ENCODE results near the gene HAUS8. TPM values are rescaled to one million over a fixed set of nuclear protein-coding genes. Genes with fewer than 3 reads are reported as not detected.
A peak's percentile ranks its signal among the peaks of the same experiment; 100 is the strongest.

HAUS8 gene
- total RNA-seq, 4 donors from 2014 or later = 0.97 to 4.5 (median 3.3) TPM

GRCh38 chr19:17052439-17052838 lies 22.8 kb downstream of the HAUS8 start:
- peaks cover 0 to 28% of the 10 kb centered on the region in 2 donors for H3K36me3 ChIP-seq
- ATAC-seq = peak in 1 of 2 donors; percentile 51

GRCh38 chr19:17049711-17050280 lies 25.5 kb downstream of the HAUS8 start:
- Histone ChIP-seq H3K27me3 (no peaks in the 10 kb centered on the region), H3K27ac (no peak overlapping the region), H3K4me3 (no peak overlapping the region), H3K9me3 (no peaks in the 10 kb centered on the region), H3K4me1 (no peaks in the 10 kb centered on the region), H3K36me3 (peaks cover 0 to 23% of the 10 kb centered on the region in 2 donors)
- no peak for ATAC-seq
- TF ChIP-seq POLR2A (IDR thresholded peaks at IDR 0.05) = no peak
- TF ChIP-seq, protein P1, sequence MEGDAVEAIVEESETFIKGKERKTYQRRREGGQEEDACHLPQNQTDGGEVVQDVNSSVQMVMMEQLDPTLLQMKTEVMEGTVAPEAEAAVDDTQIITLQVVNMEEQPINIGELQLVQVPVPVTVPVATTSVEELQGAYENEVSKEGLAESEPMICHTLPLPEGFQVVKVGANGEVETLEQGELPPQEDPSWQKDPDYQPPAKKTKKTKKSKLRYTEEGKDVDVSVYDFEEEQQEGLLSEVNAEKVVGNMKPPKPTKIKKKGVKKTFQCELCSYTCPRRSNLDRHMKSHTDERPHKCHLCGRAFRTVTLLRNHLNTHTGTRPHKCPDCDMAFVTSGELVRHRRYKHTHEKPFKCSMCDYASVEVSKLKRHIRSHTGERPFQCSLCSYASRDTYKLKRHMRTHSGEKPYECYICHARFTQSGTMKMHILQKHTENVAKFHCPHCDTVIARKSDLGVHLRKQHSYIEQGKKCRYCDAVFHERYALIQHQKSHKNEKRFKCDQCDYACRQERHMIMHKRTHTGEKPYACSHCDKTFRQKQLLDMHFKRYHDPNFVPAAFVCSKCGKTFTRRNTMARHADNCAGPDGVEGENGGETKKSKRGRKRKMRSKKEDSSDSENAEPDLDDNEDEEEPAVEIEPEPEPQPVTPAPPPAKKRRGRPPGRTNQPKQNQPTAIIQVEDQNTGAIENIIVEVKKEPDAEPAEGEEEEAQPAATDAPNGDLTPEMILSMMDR (IDR thresholded peaks at IDR 0.05 in 4 of 5, conservative IDR thresholded peaks at IDR 0.05 in 1 of 5) = no peak
- intact Hi-C loops (cut with DNase I; ENCODE audit: low total_unique reads) = no loop called here
- DNase-seq = no peak
- in situ Hi-C loops (cut with MboI; ENCODE audit: low sequenced_read_pairs in 4 of 4) = loop anchor here in 3 of 4 donors (10.0 to 25.0 kb wide), 2 partner anchors 275 to 287 kb away; no protein-coding TSS in a partner anchor

More at GRCh38 chr19:17052439-17052838, 22.8 kb downstream of the HAUS8 start:
- H3K4me3 ChIP-seq = no peak overlapping the region
- TF ChIP-seq, protein P1 (IDR thresholded peaks at IDR 0.05 in 4 of 5, conservative IDR thresholded peaks at IDR 0.05 in 1 of 5) = peak in 4 of 5 experiments; percentile 16 to 55 (median 42)
- no peak for TF ChIP-seq POLR2A (IDR thresholded peaks at IDR 0.05)
- no peaks in the 10 kb centered on the region for H3K9me3 ChIP-seq
- in situ Hi-C loops (cut with MboI; ENCODE audit: low sequenced_read_pairs in 4 of 4) = loop anchor here in 1 of 4 donors (10.0 kb wide), 1 partner anchor 278 kb away; no protein-coding TSS in a partner anchor
- no peak for DNase-seq
- no peaks in the 10 kb centered on the region for H3K4me1 ChIP-seq
- H3K27me3 ChIP-seq = no peaks in the 10 kb centered on the region
- H3K27ac ChIP-seq = no peak overlapping the region
- intact Hi-C loops (cut with DNase I; ENCODE audit: low total_unique reads) = loop anchor here (2.0 kb wide), 1 partner anchor 282 kb away; no protein-coding TSS in a partner anchor

- ATAC-seq (no peak), DNase-seq (no peak)
- no peak overlapping the region for H3K4me3 ChIP-seq
- peaks cover 0 to 23% of the 10 kb centered on the region in 2 donors for H3K36me3 ChIP-seq
- H3K27me3 ChIP-seq = no peaks in the 10 kb centered on the region
- H3K9me3 ChIP-seq = no peaks in the 10 kb centered on the region
- TF ChIP-seq, protein P1 (IDR thresholded peaks at IDR 0.05 in 4 of 5, conservative IDR thresholded peaks at IDR 0.05 in 1 of 5) = no peak
- no peak for TF ChIP-seq POLR2A (IDR thresholded peaks at IDR 0.05)
- no peaks in the 10 kb centered on the region for H3K4me1 ChIP-seq
- H3K27ac ChIP-seq = no peak overlapping the region
- intact Hi-C loops (cut with DNase I; ENCODE audit: low total_unique reads) (no loop called here), in situ Hi-C loops (cut with MboI; ENCODE audit: low sequenced_read_pairs in 4 of 4) (loop anchor here in 2 of 4 donors (25.0 kb wide), 1 partner anchor 287 kb away; no protein-coding TSS in a partner anchor)
These were observed 26.3 kb downstream of the HAUS8 start for GRCh38 chr19:17048885-17049453.

GRCh38 chr19:17045907-17046502 lies 29.2 kb downstream of the HAUS8 start:
- intact Hi-C loops (cut with DNase I; ENCODE audit: low total_unique reads) (no loop called here), in situ Hi-C loops (cut with MboI; ENCODE audit: low sequenced_read_pairs in 4 of 4) (loop anchor here in 2 of 4 donors (25.0 kb wide), 1 partner anchor 284 kb away; no protein-coding TSS in a partner anchor)
- TF ChIP-seq, protein P1 (IDR thresholded peaks at IDR 0.05 in 4 of 5, conservative IDR thresholded peaks at IDR 0.05 in 1 of 5) = no peak
- TF ChIP-seq POLR2A (IDR thresholded peaks at IDR 0.05) = no peak
- no peak overlapping the region for H3K27ac ChIP-seq
- ATAC-seq (no peak), DNase-seq (no peak)
- peaks cover 2 to 14% (median 4%) of the 10 kb centered on the region in 3 donors for H3K27me3 ChIP-seq
- no peak overlapping the region for H3K4me3 ChIP-seq
- no peaks in the 10 kb centered on the region for H3K4me1 ChIP-seq
- peaks cover 0 to 13% of the 10 kb centered on the region in 2 donors for H3K36me3 ChIP-seq
- no peaks in the 10 kb centered on the region for H3K9me3 ChIP-seq
